ENCODE measurements around the gene GRHPR. TPM values are rescaled to one million over a fixed set of nuclear protein-coding genes. Genes with fewer than 3 reads are reported as not detected.

GRHPR gene
- 84.6 TPM for polyA plus RNA-seq

DNA sequence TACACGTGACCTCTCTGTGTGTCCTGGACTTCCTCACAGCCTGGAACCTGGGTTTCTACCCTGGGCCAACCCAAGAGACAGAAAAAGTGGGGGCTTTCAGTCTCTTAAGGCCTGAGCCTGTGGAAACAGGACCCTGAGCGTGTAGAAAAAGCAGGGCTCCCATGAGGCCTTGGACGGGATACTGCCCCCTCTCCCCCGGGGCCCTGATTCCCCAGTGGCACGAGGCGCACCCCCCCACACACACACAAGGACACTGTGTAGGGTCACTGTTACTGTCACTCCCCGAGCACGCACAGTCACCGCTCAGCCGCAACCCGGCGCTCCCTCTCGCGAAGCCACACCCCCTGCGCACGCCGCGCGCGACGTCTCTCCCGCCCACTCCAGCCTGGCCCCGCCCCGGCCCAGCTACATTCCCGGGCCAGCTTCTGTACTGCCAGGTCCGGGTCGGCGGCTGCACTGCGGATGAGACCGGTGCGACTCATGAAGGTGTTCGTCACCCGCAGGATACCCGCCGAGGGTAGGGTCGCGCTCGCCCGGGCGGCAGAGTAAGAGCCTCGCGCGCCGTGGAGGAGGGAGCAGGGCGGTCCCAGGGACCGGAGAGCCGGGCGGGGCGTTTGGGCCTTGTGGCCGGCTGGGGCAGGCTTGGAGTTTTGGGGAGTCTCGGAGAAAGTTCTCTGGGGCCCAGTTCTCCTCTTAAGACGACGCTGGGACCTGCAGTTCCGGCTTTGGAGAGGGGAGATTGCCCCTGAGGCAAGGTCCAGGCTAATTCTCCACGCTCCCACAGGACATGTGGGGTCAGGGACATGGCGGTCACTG is at the start of gene GRHPR:
GRHPR (plus strand) TSS at position 408 of the 816 bp plus-strand sequence; CDS start at position 463, 55 bp downstream.
- H3K27me3 Mint-ChIP-seq, result no peaks in the 10 kb centered on the region
- no peaks in the 10 kb centered on the region for H3K9me3 Mint-ChIP-seq
- H3K36me3 Mint-ChIP-seq, result peaks cover 2% of the 10 kb centered on the region
- peak within 1 kb of the TSS; percentile 91 to 98 (median 98) for H3K4me3 Mint-ChIP-seq
- H3K4me1 Mint-ChIP-seq, result peaks cover 13 to 27% (median 18%) of the 10 kb centered on the region in 3 donors
- H3K27ac Mint-ChIP-seq, result peak within 1 kb of the TSS; percentile 88 to 95 (median 93)

DNA sequence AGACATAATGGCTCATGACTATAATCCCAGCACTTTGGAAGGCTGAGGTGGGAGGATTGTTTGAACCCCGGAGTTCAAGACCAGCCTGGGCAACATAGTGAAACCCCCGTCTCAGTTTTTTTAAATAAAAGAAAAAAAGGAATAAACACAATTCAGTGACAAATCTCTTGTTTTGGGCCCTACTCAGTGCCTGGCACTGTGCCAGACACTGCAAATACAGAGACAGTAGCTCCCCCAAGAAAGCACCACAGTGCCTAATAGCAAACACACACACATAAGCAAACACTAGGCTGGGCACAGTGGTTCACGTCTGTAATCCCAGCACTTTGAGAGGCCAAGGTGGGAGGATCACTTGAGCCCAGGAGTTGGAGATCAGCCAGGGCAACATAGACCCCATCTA is 49.7 kb upstream of the GRHPR start:
- H3K9me3 Mint-ChIP-seq, result no peaks in the 10 kb centered on the region
- H3K4me1 Mint-ChIP-seq, result peaks cover 55 to 74% (median 70%) of the 10 kb centered on the region in 3 donors
- peaks cover 6% of the 10 kb centered on the region for H3K27me3 Mint-ChIP-seq
- peak overlapping the region in 1 of 4 donors; percentile 9 for H3K4me3 Mint-ChIP-seq
- no peaks in the 10 kb centered on the region for H3K36me3 Mint-ChIP-seq
- H3K27ac Mint-ChIP-seq, result peak overlapping the region in 2 of 3 donors; percentile 79 to 96

DNA sequence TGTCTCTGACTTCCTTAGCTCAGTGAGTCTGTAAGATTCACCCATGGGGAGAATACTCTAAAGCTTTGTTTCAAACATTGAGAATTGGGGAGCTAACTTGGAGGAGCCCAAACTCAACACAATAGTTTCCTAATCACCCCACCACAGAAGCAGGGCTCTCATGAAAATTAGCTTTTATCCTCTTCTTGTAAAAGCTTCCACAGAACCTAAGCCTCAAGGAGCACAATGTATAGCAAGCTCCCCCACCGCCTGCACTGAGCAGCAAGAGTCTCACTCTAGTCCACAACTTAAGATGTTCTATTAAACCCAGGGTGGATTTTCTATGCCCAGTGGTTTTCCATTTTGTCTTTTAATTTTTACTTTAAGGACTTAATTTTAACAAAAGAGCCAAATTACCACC is 48.9 kb upstream of the GRHPR start:
- H3K27ac Mint-ChIP-seq, result peak overlapping the region in 2 of 3 donors; percentile 79 to 83
- H3K9me3 Mint-ChIP-seq, result no peaks in the 10 kb centered on the region
- peak overlapping the region in 1 of 4 donors; percentile 37 for H3K4me3 Mint-ChIP-seq
- H3K36me3 Mint-ChIP-seq, result no peaks in the 10 kb centered on the region
- peaks cover 63 to 81% (median 73%) of the 10 kb centered on the region in 3 donors for H3K4me1 Mint-ChIP-seq
- peaks cover 11% of the 10 kb centered on the region for H3K27me3 Mint-ChIP-seq

DNA sequence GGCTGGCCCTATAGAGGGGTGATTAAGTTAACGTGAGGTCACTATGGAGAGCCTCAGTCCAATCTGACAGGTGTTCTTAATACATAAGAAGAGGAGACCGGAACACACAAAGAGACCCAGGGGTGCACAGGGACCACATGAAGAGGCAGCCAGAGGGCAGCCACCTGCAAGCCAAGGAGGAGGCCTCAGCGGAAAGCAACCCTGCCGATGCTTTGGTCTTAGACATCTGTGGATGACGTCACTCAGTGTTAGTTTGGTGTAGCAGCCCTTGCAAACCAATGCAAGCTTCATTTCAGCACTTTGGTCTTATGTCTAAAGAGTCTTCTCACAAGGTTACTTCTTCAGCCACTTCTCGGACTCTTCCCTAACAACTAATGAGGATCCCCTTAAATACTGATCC is 47.6 kb upstream of the GRHPR start:
- H3K36me3 Mint-ChIP-seq, result peaks cover 2% of the 10 kb centered on the region
- H3K4me1 Mint-ChIP-seq, result peaks cover 61 to 81% (median 71%) of the 10 kb centered on the region in 3 donors
- peaks cover 11% of the 10 kb centered on the region for H3K27me3 Mint-ChIP-seq
- peak overlapping the region; percentile 85 to 98 (median 89) for H3K27ac Mint-ChIP-seq
- H3K4me3 Mint-ChIP-seq, result peak overlapping the region in 3 of 4 donors; percentile 2 to 67 (median 52)
- H3K9me3 Mint-ChIP-seq, result no peaks in the 10 kb centered on the region

DNA sequence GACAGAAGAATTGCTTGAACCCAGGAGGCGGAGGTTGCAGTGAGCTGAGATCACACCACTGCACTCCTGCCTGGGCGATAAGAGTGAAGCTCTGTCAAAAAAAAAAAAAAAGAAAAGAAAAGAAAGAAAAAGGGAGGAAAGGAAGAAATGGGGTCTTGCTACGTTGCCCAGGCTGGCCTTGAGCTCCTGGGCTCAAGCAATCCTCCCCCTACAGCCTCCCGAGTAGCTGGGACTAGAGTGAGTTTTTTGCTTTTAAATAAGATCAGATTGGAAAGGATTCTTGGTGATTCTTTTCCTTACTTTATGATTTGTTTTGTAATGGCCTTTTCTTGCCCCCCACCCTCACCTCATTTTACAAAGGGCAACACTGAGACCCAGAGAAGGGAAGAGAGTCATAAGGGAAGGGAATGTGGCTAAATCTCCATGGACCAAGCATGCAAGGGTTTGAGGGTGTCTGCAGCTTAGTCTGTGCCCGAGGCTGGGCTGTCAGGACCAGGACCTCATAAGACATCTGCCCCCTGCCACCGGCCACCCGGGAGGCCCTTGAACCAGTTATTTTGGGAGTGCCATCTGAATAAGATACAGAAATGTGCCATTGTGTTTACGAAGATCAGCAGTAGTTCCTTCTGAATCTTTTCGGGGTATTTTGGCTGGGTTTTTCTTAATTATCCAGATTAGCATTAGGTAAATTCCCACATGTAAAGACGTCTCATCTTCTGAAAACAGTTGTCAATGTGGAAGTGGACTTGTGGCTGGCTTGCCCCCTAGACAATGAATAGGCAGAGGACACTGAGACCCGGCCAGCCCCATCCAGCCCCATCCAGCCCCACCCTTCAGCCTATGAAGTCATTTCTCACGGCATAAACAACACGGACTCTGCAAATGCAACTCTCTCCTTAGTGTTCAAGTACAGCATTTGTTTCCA is 44.5 kb upstream of the GRHPR start:
- Mint-ChIP-seq H3K27me3 (peaks cover 11% of the 10 kb centered on the region), H3K27ac (peak overlapping the region; percentile 64 to 92 (median 83)), H3K36me3 (peaks cover 5% of the 10 kb centered on the region), H3K4me1 (peaks cover 64 to 77% (median 69%) of the 10 kb centered on the region in 3 donors), H3K4me3 (peak overlapping the region; percentile 25 to 84 (median 70)), H3K9me3 (no peaks in the 10 kb centered on the region)

DNA sequence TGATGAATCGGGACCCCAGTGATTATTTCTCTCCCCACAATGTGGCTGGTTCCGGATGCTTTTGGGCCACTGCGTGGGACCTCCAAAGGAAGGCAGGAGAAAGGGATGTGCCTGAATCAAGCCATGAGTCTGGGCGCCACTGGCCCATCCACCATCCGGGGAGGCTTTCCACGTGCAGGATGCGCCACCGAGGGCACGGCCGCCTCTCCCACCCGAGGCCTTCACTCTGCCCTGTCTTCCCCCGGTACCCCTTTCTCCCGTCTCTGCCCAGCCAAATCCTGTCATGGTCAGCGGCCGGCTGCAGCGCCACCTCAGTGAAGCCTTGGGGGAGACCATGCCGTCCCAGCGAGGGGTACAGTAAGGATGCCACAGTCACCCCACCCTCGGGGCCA is 43.9 kb upstream of the GRHPR start:
- peaks cover 63 to 74% (median 70%) of the 10 kb centered on the region in 3 donors for H3K4me1 Mint-ChIP-seq
- H3K36me3 Mint-ChIP-seq, result peaks cover 5% of the 10 kb centered on the region
- H3K9me3 Mint-ChIP-seq, result no peaks in the 10 kb centered on the region
- peak overlapping the region; percentile 25 to 84 (median 70) for H3K4me3 Mint-ChIP-seq
- H3K27ac Mint-ChIP-seq, result peak overlapping the region; percentile 47 to 92 (median 64)
- H3K27me3 Mint-ChIP-seq, result peaks cover 11% of the 10 kb centered on the region

DNA sequence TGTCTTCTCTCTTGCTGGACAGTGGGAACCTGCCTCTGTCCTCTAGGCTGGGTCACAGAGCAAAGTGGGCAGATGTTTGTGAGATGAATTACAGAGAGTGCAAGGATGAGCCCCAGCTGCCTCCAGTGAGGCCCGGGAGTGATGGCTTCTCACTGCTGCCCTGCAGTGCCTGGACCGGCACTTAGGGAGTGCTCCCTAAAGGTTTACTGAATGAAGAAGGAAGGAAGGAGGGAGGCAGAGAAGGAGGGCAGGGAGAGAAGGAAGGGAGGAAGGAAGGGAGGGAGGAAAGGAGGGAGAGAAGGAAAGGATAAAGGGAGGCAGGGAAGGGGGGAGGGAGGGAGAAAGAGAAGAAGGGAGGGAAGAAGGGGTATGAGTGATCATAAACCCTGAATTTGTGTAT is 42.7 kb upstream of the GRHPR start:
- Mint-ChIP-seq H3K36me3 (peaks cover 5% of the 10 kb centered on the region), H3K4me3 (peak overlapping the region in 2 of 4 donors; percentile 20 to 63), H3K27me3 (peaks cover 11% of the 10 kb centered on the region), H3K4me1 (peaks cover 62 to 74% (median 73%) of the 10 kb centered on the region in 3 donors), H3K27ac (peak overlapping the region in 1 of 3 donors; percentile 9), H3K9me3 (no peaks in the 10 kb centered on the region)

DNA sequence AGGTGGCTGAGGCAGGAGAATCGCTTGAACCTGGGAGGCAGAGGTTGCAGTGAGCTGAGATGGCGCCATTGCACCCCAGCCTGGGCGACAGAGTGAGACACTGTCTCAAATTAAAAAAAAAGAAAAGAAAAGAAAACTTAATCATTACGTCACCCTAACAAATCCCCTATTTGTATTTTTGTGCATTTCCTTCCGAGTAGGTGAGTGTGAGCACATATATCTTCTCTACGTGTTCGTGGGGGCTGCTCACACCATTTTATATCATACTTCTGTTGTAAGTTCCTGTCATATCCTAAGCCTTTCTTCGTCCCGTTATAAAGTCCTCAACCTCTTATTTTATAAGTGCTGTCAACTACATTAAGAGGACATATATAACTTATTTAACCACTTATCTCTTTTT is 41.9 kb upstream of the GRHPR start:
- peaks cover 60 to 70% (median 70%) of the 10 kb centered on the region in 3 donors for H3K4me1 Mint-ChIP-seq
- peaks cover 5% of the 10 kb centered on the region for H3K36me3 Mint-ChIP-seq
- peak overlapping the region in 1 of 3 donors; percentile 9 for H3K27ac Mint-ChIP-seq
- H3K4me3 Mint-ChIP-seq, result peak overlapping the region in 3 of 4 donors; percentile 1 to 85 (median 52)
- H3K9me3 Mint-ChIP-seq, result no peaks in the 10 kb centered on the region
- H3K27me3 Mint-ChIP-seq, result peaks cover 11% of the 10 kb centered on the region

DNA sequence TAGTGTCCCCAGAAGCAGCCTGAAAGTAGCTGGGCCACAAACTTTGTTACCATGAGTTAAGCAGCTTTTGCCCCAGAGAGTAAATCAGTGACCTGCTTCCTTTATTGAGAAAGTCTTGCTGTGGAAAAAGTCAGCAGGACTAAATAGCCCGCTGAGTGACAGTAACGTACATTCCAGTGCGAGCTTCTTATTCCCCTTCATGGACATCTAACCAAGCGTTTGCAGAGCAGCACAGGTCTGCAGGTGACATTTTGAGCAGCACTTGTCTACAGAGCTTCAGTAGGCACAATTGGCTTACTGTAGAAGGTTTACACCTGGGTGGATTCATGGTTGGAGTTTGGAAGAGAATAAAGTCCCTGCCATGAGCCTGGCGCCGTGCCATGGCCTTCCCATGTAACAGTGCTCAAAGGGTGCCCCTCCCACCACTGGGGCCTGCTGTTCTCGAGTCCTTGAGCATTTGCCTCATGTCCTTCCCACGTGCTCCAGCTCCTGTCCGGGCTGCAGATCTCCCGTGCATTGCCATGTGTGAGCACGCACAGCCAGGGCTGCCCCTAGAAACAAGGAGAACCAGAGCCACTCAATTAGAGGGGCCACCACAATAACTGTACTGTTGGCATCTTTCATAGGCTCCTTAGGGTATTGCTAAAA is 41.3 kb upstream of the GRHPR start:
- H3K4me1 Mint-ChIP-seq, result peaks cover 64 to 74% (median 74%) of the 10 kb centered on the region in 3 donors
- peak overlapping the region in 2 of 4 donors; percentile 27 to 52 for H3K4me3 Mint-ChIP-seq
- H3K9me3 Mint-ChIP-seq, result no peaks in the 10 kb centered on the region
- peak overlapping the region in 2 of 3 donors; percentile 9 to 27 for H3K27ac Mint-ChIP-seq
- H3K27me3 Mint-ChIP-seq, result peaks cover 11% of the 10 kb centered on the region
- peaks cover 5% of the 10 kb centered on the region for H3K36me3 Mint-ChIP-seq

DNA sequence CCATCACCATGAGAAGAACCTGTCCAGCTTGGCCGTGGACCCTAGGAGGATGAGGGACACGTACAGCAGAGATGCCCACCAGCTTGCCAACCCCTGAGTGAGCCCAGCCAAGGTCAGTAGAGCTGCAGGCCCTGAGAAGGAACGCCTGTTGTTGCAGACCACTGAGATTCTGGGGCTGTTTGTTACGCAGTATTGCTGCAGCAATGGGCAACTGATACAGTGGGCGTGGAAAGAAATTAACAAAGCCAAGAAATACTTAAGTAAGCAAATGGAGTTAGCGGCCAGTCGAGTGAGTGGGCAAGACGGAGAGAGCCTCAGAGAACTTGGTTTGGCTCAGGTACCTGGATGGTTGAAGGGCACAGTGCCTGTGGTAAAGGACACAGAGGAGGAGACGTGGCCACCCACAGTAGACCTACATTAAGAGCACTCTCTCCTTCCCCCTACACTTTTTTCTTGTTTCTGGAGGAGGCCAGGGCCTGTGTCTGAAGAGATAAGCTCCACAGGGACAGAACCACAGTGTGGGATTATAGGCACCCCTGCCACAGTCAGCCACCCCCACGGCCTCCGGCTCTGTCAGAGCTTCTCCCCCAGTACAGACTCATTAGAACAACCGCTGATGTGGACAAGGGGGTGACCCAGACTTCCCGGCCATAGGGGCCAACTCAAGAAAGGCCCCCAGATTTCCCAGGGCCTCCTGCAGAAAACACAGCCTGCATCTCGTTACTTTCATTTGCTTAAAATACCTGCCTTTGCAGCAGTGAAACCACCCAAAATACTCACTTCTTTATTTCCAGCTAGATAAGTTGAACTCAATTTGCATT is 40.1 kb upstream of the GRHPR start:
- Mint-ChIP-seq H3K36me3 (peaks cover 5% of the 10 kb centered on the region), H3K27ac (peak overlapping the region; percentile 27 to 96 (median 90)), H3K4me1 (peaks cover 61 to 70% (median 69%) of the 10 kb centered on the region in 3 donors), H3K9me3 (no peaks in the 10 kb centered on the region), H3K27me3 (peaks cover 11% of the 10 kb centered on the region), H3K4me3 (peak overlapping the region; percentile 45 to 90 (median 68))

DNA sequence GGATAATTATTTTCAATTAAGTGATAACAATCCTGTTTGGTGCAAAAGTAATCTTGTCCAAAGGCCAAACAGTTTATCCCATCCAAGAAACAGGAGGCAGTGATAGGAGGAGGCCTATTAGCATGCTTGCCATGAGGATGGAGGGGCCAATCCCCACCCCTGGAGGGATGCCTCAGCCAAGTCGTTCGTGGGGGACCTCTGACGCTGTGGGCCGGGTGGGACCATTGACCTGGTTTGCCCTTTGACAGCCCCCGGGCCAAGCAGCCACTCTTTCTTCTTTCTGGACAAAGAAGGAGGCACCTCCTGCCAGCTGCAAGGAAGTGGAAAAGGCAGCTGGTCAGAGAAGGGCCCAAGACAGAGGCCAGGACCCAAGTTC is 39.5 kb upstream of the GRHPR start:
- H3K27ac Mint-ChIP-seq, result peak overlapping the region; percentile 27 to 96 (median 90)
- peaks cover 5% of the 10 kb centered on the region for H3K36me3 Mint-ChIP-seq
- no peaks in the 10 kb centered on the region for H3K9me3 Mint-ChIP-seq
- H3K27me3 Mint-ChIP-seq, result peaks cover 8% of the 10 kb centered on the region
- H3K4me3 Mint-ChIP-seq, result peak overlapping the region in 3 of 4 donors; percentile 45 to 90 (median 80)
- H3K4me1 Mint-ChIP-seq, result peaks cover 62 to 65% (median 65%) of the 10 kb centered on the region in 3 donors

DNA sequence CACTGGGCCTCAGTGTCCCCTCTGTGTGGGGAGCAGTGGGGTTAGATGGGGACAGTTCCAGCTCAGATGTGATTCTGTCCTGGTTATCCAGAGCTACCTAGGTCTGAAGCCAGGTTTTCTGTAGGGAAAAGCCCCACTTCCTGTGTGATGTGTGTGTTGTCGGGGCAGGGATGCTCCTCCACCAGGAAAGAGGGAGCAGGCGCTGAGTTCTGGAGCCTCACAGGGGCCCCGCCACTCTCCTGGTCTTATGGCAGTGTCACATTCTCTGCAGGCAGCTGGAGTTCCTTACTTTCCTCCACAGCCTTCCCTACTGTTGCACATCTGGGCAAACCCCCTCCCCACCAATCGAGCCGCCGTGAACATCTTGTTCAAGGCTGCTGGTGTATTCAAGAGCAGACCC is 39.1 kb upstream of the GRHPR start:
- peak overlapping the region in 3 of 4 donors; percentile 17 to 88 (median 30) for H3K4me3 Mint-ChIP-seq
- no peaks in the 10 kb centered on the region for H3K9me3 Mint-ChIP-seq
- H3K27ac Mint-ChIP-seq, result peak overlapping the region in 1 of 3 donors; percentile 96
- peaks cover 5% of the 10 kb centered on the region for H3K36me3 Mint-ChIP-seq
- peaks cover 5% of the 10 kb centered on the region for H3K27me3 Mint-ChIP-seq
- H3K4me1 Mint-ChIP-seq, result peaks cover 58 to 63% (median 61%) of the 10 kb centered on the region in 3 donors

DNA sequence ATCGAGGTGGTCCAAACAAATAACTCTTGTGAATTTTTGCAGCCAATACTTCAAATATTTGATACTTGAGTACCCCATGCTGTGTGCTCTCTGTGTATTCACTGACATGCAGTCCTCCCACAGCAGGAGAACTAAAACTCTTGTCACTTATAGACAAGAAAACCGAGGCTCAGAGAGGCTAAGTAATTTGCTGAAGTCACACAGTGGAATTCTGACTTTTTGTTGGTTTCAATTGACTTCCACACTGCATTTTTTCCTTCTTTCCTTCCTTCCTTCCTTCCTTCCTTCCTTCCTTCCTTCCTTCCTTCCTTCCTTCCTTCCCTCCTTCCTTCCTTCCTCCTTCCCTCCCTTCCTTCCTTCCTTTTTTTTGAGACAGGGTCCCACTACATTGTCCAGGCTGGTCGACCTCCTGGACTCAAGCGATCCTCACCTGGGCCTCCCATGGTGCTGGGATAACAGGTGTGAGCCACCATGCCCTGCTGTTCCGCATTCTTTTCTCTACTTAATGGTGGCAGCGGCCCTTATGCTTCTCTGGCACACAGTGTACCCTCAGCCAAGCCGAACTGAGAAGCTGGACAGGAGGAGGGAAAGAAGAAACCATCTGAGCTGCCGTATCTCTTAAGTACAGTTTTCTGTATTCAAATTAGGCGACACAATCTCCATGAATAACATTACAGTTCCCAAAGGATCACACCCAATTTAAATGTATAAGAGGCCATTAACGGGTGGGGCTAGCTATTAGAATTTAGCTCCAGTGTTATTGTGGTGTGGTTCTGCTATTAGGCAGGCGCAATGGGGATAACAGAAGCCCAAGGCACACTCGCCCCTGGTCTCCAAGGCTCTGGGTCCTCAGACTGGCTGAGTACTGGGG is 38.4 kb upstream of the GRHPR start:
- Mint-ChIP-seq H3K4me1 (peaks cover 52 to 59% (median 55%) of the 10 kb centered on the region in 3 donors), H3K36me3 (peaks cover 5% of the 10 kb centered on the region), H3K4me3 (peak overlapping the region in 3 of 4 donors; percentile 17 to 88 (median 79)), H3K9me3 (no peaks in the 10 kb centered on the region), H3K27me3 (no peaks in the 10 kb centered on the region), H3K27ac (peak overlapping the region in 2 of 3 donors; percentile 31 to 93)
